ENCODE data around the gene SHISA5. TPM values are rescaled to one million over a fixed set of nuclear protein-coding genes. Genes with fewer than 3 reads are reported as not detected.

Gene SHISA5
- total and polyA plus RNA-seq, 4 experiments from 2014 or later = 218 to 470 (median 326) TPM

DNA sequence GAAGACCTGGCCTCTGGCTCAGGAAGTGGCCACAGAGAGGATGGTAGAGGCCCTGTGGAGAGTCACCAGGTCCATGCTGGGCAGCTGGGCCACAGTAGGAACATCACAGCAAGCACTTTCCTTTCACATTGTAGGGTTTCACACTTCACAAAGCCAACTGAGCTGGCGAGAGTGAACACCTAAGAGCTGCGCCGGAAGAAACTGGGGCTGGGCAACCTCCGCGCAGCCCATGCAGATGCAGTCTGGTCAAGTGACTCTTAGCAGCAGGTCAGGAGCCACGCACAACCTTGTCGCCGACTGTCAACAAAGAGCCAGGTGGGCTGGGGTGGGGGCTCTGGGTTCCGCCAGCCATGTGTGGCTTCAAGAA is 15.3 kb upstream of the SHISA5 start:
- Histone ChIP-seq H3K4me1 (ENCODE audit: insufficient read depth, low read length) (peaks cover 65% of the 10 kb centered on the region), H3K27ac (ENCODE audit: low read depth, low read length) (no peak overlapping the region), H3K36me3 (ENCODE audit: insufficient read depth, low read length) (no peaks in the 10 kb centered on the region), H3K4me3 (ENCODE audit: low read length in 2 of 2) (no peak overlapping the region), H3K27me3 (ENCODE audit: insufficient read depth, low read length) (no peaks in the 10 kb centered on the region), H3K9me3 (ENCODE audit: control insufficient read depth in 1 of 2, low read length in 2 of 2) (no peaks in the 10 kb centered on the region)
- intact Hi-C loops (cut with micrococcal nuclease) = no loop called here
- CTCF ChIA-PET (ENCODE audit: partially characterized antibody) = interaction anchor here (1.5 to 3.9 kb wide), 3 partner anchors 20 to 118 kb away, joined by 3 to 15 read pairs (median 9); no protein-coding TSS in a partner anchor
- no peak for DNase-seq
- H3K27me3 Mint-ChIP-seq = no peaks in the 10 kb centered on the region
- H3K4me3 Mint-ChIP-seq = peak overlapping the region in 1 of 8 donors; percentile 60
- no peaks in the 10 kb centered on the region for H3K9me3 Mint-ChIP-seq
- H3K36me3 Mint-ChIP-seq = no peaks in the 10 kb centered on the region
- POLR2A ChIA-PET (ENCODE audit: partially characterized antibody) = no interaction called here
- H3K27ac Mint-ChIP-seq = peak overlapping the region in 5 of 7 donors; percentile 4 to 78 (median 55)
- H3K4me1 Mint-ChIP-seq = peaks cover 38 to 73% (median 54%) of the 10 kb centered on the region in 4 donors

DNA sequence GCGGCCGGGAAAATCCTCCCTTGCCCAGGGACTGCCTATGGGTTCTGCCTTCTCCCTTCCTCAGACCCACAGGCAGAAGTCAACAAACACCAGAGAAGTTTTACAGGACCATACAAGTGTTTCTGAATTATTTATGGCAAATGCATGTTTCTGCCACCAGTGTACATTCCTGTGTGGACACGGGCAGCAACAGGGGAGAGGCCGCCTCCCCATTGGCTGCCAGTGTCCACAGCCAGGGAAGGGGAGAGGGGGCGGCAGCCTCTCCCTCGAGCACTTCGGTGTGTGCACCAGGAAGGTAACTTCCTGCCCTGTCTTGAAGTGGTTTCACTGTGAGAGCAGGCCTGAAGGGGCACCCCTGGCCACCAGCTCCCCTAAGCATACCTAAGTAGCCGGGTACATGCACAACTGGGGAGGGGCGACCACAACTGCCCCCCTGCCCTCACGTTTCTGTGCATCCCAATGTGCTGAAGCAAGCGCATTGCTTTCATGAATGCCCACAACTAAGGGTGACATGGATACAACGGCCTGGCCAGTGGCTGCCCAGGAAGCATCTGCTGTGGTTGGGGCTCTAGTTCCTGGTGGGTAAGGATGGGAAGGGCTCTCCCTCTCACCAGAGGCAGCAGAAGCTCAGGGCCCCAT is 14.8 kb upstream of the SHISA5 start:
- H3K4me1 Mint-ChIP-seq = peaks cover 43 to 74% (median 58%) of the 10 kb centered on the region in 4 donors
- Histone ChIP-seq H3K36me3 (ENCODE audit: insufficient read depth, low read length) (no peaks in the 10 kb centered on the region), H3K27ac (ENCODE audit: low read depth, low read length) (no peak overlapping the region), H3K4me3 (ENCODE audit: low read length in 2 of 2) (no peak overlapping the region), H3K4me1 (ENCODE audit: insufficient read depth, low read length) (peaks cover 70% of the 10 kb centered on the region), H3K27me3 (ENCODE audit: insufficient read depth, low read length) (no peaks in the 10 kb centered on the region), H3K9me3 (ENCODE audit: control insufficient read depth in 1 of 2, low read length in 2 of 2) (no peaks in the 10 kb centered on the region)
- intact Hi-C loops (cut with micrococcal nuclease) = no loop called here
- ChIA-PET CTCF (ENCODE audit: partially characterized antibody) (interaction anchor here (1.5 to 3.9 kb wide), 3 partner anchors 19 to 118 kb away, joined by 3 to 15 read pairs (median 9); no protein-coding TSS in a partner anchor), POLR2A (ENCODE audit: partially characterized antibody) (no interaction called here)
- H3K27ac Mint-ChIP-seq = peak overlapping the region; percentile 22 to 81 (median 76)
- H3K36me3 Mint-ChIP-seq = no peaks in the 10 kb centered on the region
- DNase-seq = peak in 1 of 5 donors; percentile 22
- no peaks in the 10 kb centered on the region for H3K27me3 Mint-ChIP-seq
- H3K9me3 Mint-ChIP-seq = no peaks in the 10 kb centered on the region
- H3K4me3 Mint-ChIP-seq = peak overlapping the region in 5 of 8 donors; percentile 35 to 60 (median 44)

DNA sequence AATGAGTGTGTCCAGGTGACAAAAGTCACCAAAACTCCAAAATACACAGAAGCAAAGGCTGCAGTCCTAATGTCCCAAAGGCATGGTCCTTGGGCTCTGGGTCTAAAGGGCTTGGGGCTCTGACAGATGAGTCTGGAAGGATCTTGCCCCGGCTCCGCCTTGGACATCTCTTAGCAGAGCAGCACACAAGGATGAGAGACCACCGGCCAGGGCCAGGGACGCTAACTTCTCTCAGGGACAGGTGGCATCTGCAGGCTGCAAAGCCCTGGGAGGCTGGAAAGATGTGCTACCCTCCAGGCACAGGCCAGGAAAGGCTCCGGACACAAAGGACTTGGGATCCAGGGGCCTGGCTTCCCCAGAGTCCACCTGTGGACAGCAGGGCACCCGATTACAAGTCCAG is 14.1 kb upstream of the SHISA5 start:
- H3K36me3 Mint-ChIP-seq = no peaks in the 10 kb centered on the region
- peak overlapping the region in 6 of 7 donors; percentile 25 to 81 (median 57) for H3K27ac Mint-ChIP-seq
- Histone ChIP-seq H3K4me1 (ENCODE audit: insufficient read depth, low read length) (peaks cover 72% of the 10 kb centered on the region), H3K9me3 (ENCODE audit: control insufficient read depth in 1 of 2, low read length in 2 of 2) (no peaks in the 10 kb centered on the region), H3K36me3 (ENCODE audit: insufficient read depth, low read length) (no peaks in the 10 kb centered on the region), H3K27ac (ENCODE audit: low read depth, low read length) (no peak overlapping the region), H3K27me3 (ENCODE audit: insufficient read depth, low read length) (no peaks in the 10 kb centered on the region), H3K4me3 (ENCODE audit: low read length in 2 of 2) (no peak overlapping the region)
- H3K4me3 Mint-ChIP-seq = peak overlapping the region in 3 of 8 donors; percentile 54 to 60 (median 54)
- H3K27me3 Mint-ChIP-seq = no peaks in the 10 kb centered on the region
- DNase-seq = no peak
- intact Hi-C loops (cut with micrococcal nuclease) = no loop called here
- ChIA-PET POLR2A (ENCODE audit: partially characterized antibody) (interaction anchor here (1.2 to 2.1 kb wide), 2 partner anchors 31 to 39 kb away, joined by 3 to 5 read pairs; no protein-coding TSS in a partner anchor), CTCF (ENCODE audit: partially characterized antibody) (interaction anchor here (3.9 kb wide), 1 partner anchor 82 kb away, joined by 15 read pairs; no protein-coding TSS in a partner anchor)
- H3K9me3 Mint-ChIP-seq = no peaks in the 10 kb centered on the region
- H3K4me1 Mint-ChIP-seq = peaks cover 44 to 81% (median 61%) of the 10 kb centered on the region in 4 donors

DNA sequence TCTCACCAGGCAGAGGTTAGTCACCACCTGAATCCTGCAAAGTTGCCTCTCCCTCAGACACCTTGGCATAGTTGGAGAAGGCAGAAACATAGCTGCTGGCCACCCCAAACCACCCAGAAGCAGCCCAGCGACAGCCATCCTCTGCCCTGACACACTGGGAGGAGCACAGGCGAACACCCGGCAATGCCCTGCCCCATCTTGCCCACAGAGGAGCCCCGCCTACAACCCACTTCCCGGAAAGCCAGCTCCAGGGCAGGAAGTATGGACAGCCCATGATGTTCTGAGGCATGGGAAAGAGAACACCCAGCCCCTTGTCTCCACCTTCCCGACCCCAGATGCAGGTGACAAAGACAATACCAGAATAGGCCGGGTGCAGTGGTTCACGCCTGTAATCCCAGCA is 12.6 kb upstream of the SHISA5 start:
- Mint-ChIP-seq H3K27ac (peak overlapping the region in 6 of 7 donors; percentile 20 to 88 (median 73)), H3K4me3 (peak overlapping the region; percentile 41 to 83 (median 76)), H3K4me1 (peaks cover 50 to 81% (median 69%) of the 10 kb centered on the region in 4 donors), H3K36me3 (no peaks in the 10 kb centered on the region), H3K9me3 (no peaks in the 10 kb centered on the region), H3K27me3 (no peaks in the 10 kb centered on the region)
- H3K36me3 ChIP-seq (ENCODE audit: insufficient read depth, low read length) = no peaks in the 10 kb centered on the region
- H3K27ac ChIP-seq (ENCODE audit: low read depth, low read length) = peak overlapping the region; percentile 6
- intact Hi-C loops (cut with micrococcal nuclease) = no loop called here
- ChIA-PET POLR2A (ENCODE audit: partially characterized antibody) (interaction anchor here (0.8 to 2.1 kb wide), 5 partner anchors 34 to 77 kb away, joined by 3 to 5 read pairs (median 4); partner anchors contain the start of genes ATRIP, CCDC51 and TMA7), CTCF (ENCODE audit: partially characterized antibody) (interaction anchor here (0.8 to 4.0 kb wide), 5 partner anchors 9 to 115 kb away, joined by 4 to 25 read pairs (median 7); no protein-coding TSS in a partner anchor)
- H3K9me3 ChIP-seq (ENCODE audit: control insufficient read depth in 1 of 2, low read length in 2 of 2) = no peaks in the 10 kb centered on the region
- H3K4me3 ChIP-seq (ENCODE audit: low read length in 2 of 2) = peak overlapping the region in 1 of 2 donors; percentile 26
- H3K27me3 ChIP-seq (ENCODE audit: insufficient read depth, low read length) = no peaks in the 10 kb centered on the region
- H3K4me1 ChIP-seq (ENCODE audit: insufficient read depth, low read length) = peaks cover 80% of the 10 kb centered on the region
- peak in 1 of 5 donors; percentile 18 for DNase-seq

DNA sequence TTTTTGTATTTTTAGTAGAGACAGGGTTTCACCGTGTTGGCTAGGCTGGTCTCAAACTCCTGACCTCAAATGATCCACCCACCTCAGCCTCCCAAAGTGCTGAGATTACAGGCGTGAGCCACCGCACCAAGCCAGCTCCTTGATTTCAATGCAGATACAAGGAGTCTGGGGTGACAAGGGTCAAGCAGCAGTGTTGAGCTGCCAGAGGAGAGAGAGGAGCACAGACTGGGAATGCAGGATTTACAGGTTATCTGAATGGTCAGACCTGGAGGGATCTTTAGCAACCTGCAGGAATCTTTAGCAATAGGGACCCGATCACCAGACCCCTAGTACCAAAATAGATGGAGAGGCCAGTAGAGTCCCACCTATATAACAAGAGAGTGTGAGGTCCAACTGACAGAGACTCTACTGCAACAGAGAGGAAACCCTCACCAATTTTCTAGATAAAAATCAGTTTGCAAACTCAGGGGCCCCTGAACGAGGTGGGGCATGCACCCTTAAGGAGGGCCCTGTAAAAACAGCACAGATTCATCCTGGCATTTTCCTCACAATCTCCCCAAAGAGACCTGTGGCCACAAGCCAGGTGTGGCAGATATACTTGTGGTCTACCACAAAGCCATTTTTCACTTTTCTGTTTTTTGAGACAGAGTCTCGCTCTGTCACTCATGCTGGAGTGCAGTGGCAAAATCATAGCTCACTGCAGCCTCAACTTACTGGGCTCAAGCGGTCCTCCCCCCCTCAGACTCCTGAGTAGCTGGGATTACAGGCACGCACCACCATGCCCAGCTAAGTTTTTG is 10.7 kb upstream of the SHISA5 start:
- peak; percentile 56 to 65 (median 62) for DNase-seq
- Histone ChIP-seq H3K27me3 (ENCODE audit: insufficient read depth, low read length) (no peaks in the 10 kb centered on the region), H3K4me1 (ENCODE audit: insufficient read depth, low read length) (peaks cover 75% of the 10 kb centered on the region), H3K36me3 (ENCODE audit: insufficient read depth, low read length) (no peaks in the 10 kb centered on the region), H3K9me3 (ENCODE audit: control insufficient read depth in 1 of 2, low read length in 2 of 2) (no peaks in the 10 kb centered on the region), H3K4me3 (ENCODE audit: low read length in 2 of 2) (no peak overlapping the region), H3K27ac (ENCODE audit: low read depth, low read length) (peak overlapping the region; percentile 31)
- no peaks in the 10 kb centered on the region for H3K27me3 Mint-ChIP-seq
- intact Hi-C loops (cut with micrococcal nuclease) = loop anchor here (1.0 kb wide), 1 partner anchor 7 kb away; no protein-coding TSS in a partner anchor
- H3K4me3 Mint-ChIP-seq = peak overlapping the region; percentile 52 to 81 (median 72)
- H3K4me1 Mint-ChIP-seq = peaks cover 49 to 81% (median 68%) of the 10 kb centered on the region in 4 donors
- no peaks in the 10 kb centered on the region for H3K36me3 Mint-ChIP-seq
- POLR2A ChIA-PET (ENCODE audit: partially characterized antibody) = interaction anchor here (0.5 to 1.5 kb wide), 8 partner anchors 9 to 75 kb away, joined by 3 to 5 read pairs (median 3); partner anchors contain the start of genes ATRIP, CCDC51, PFKFB4 and TMA7
- CTCF ChIA-PET (ENCODE audit: partially characterized antibody) = interaction anchor here (0.6 to 4.0 kb wide), 10 partner anchors 8 to 810 kb away, joined by 3 to 25 read pairs (median 5); no protein-coding TSS in a partner anchor
- H3K9me3 Mint-ChIP-seq = no peaks in the 10 kb centered on the region
- peak overlapping the region in 6 of 7 donors; percentile 43 to 86 (median 67) for H3K27ac Mint-ChIP-seq

DNA sequence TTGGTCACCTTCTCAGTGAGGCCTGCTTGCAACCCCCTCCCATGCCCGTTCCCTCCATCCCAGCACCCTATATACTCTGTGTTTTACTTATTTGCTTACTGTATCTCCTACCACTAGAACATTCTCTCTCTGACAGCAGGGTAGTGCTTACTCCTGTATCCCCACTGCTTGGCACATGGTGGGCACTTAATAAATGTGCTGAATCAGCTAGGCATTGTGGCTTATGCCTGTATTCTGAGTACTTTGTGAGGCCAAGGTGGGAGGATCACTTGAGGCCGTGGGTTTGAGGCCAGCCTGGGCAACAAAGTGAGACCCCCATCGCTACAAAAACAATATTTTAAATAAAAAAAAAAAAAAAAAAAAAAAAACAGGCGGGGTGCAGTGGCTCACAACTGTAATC is 7.6 kb upstream of the SHISA5 start:
- Mint-ChIP-seq H3K4me1 (peaks cover 42 to 65% (median 54%) of the 10 kb centered on the region in 4 donors), H3K36me3 (no peaks in the 10 kb centered on the region)

More for the DNA sequence above, 7.6 kb upstream of the SHISA5 start:
- no peak for DNase-seq
- Mint-ChIP-seq H3K27me3 (no peaks in the 10 kb centered on the region), H3K27ac (peak overlapping the region in 3 of 7 donors; percentile 18 to 79 (median 42)), H3K9me3 (no peaks in the 10 kb centered on the region), H3K4me3 (no peak overlapping the region)
- no peaks in the 10 kb centered on the region for H3K36me3 ChIP-seq (ENCODE audit: insufficient read depth, low read length)
- no peak overlapping the region for H3K4me3 ChIP-seq (ENCODE audit: low read length in 2 of 2)
- no peaks in the 10 kb centered on the region for H3K9me3 ChIP-seq (ENCODE audit: control insufficient read depth in 1 of 2, low read length in 2 of 2)
- CTCF ChIA-PET (ENCODE audit: partially characterized antibody) = interaction anchor here (0.9 to 11.1 kb wide), 5 partner anchors 38 to 110 kb away, joined by 3 to 215 read pairs (median 53); a partner anchor contains a TSS
- H3K27ac ChIP-seq (ENCODE audit: low read depth, low read length) = no peak overlapping the region
- no peaks in the 10 kb centered on the region for H3K27me3 ChIP-seq (ENCODE audit: insufficient read depth, low read length)
- H3K4me1 ChIP-seq (ENCODE audit: insufficient read depth, low read length) = peaks cover 60% of the 10 kb centered on the region
- intact Hi-C loops (cut with micrococcal nuclease) = no loop called here
- POLR2A ChIA-PET (ENCODE audit: partially characterized antibody) = interaction anchor here (1.2 to 1.7 kb wide), 3 partner anchors 38 to 71 kb away, joined by 5 read pairs; partner anchors contain the start of genes CCDC51 and TMA7

All from CD4-positive, alpha-beta memory T cell (primary cell).